SK-N-SH (cell line): Measurements from ENCODE around the gene CLEC1B. TPM values are rescaled to one million over a fixed set of nuclear protein-coding genes. Genes with fewer than 3 reads are reported as not detected.

Experiments
- CTCF ChIA-PET: fragments of 300-600, 350-600 bp; formaldehyde crosslinking; extraction: SDS; loops from one replicate; lab custom pipeline; 2021; lab: Yijun Ruan, JAX
- POLR2A ChIA-PET: fragments of 350-600 bp; sonication (Branson Sonifier 250); formaldehyde crosslinking; extraction: SDS; loops from one replicate; lab custom pipeline; 2020; ENCODE audit warnings: antibody characterized with exemption, inconsistent platforms; lab: Yijun Ruan, JAX
- DNase-seq: peaks from one replicate; pipeline ENCODE4 v3.0.0; 2012
- H2AFZ ChIP-seq: fragments of 200-600 bp; sonication (generic); 2 replicates; pipeline ENCODE4 v1.8.1; 2016; ENCODE audit warnings: antibody characterized with exemption, mild to moderate bottlenecking, low read depth
- H3F3A ChIP-seq: fragments of 200-600 bp; sonication (generic); replicated peaks from 2 replicates; pipeline ENCODE3; 2016; ENCODE audit warnings: antibody characterized with exemption, mild to moderate bottlenecking; ENCODE audit not compliant: insufficient read depth
- H3K27ac ChIP-seq, 2 experiments: fragments of 200-500 bp in 1 of 2; fragments of 200-600 bp in 1 of 2; sonication (Bioruptor generic) in 1 of 2; sonication (generic), shearing (Covaris generic) in 1 of 2; 2 replicates each; pipeline versions ENCODE4 v1.5.1 to v1.6.1; 2014 to 2016; ENCODE audit warnings: low read depth in 2 of 2, inconsistent platforms in 1 of 2, low read length in 1 of 2, mild to moderate bottlenecking in 1 of 2, mixed read lengths in 1 of 2
- H3K27me3 ChIP-seq: fragments of 200-600 bp; sonication (generic), shearing (Covaris generic); 2 replicates; pipeline ENCODE4 v1.6.1; 2016; ENCODE audit warnings: mixed run types; ENCODE audit not compliant: insufficient read depth
- H3K36me3 ChIP-seq, 2 experiments: fragments of 200-500 bp in 1 of 2; fragments of 200-600 bp in 1 of 2; sonication (Bioruptor generic) in 1 of 2; sonication (generic) in 1 of 2; replicated peaks in 1 of 2; 2 replicates each; pipeline versions ENCODE3 to v1.5.1; 2014 to 2016; ENCODE audit warnings: low read length in 1 of 2, mild to moderate bottlenecking in 1 of 2; ENCODE audit not compliant: insufficient read depth in 2 of 2, control insufficient read depth in 1 of 2
- H3K4me1 ChIP-seq, 2 experiments: fragments of 200-500 bp in 1 of 2; fragments of 200-600 bp in 1 of 2; sonication (Bioruptor generic) in 1 of 2; sonication (generic), shearing (Covaris generic) in 1 of 2; 2 replicates each; pipeline versions ENCODE4 v1.5.1 to v1.6.1; 2014 to 2016; ENCODE audit warnings: low read depth in 1 of 2, low read length in 1 of 2, mixed run types in 1 of 2; ENCODE audit not compliant: insufficient read depth in 2 of 2, control insufficient read depth in 1 of 2
- H3K4me2 ChIP-seq: fragments of 200-600 bp; sonication (generic), shearing (Covaris generic); 2 replicates; pipeline ENCODE4 v1.6.1; 2017; ENCODE audit warnings: mixed run types
- H3K4me3 ChIP-seq, 2 experiments: fragments of 200-500 bp in 1 of 2; fragments of 200-600 bp in 1 of 2; sonication (Bioruptor generic) in 1 of 2; sonication (generic), shearing (Covaris generic) in 1 of 2; 2 replicates each; pipeline versions ENCODE4 v1.5.1 to v1.8.1; 2014 to 2016; ENCODE audit warnings: low read depth in 2 of 2, inconsistent platforms in 1 of 2, low read length in 1 of 2, mild to moderate bottlenecking in 1 of 2, mixed read lengths in 1 of 2, moderate library complexity in 1 of 2
- H3K79me2 ChIP-seq: fragments of 200-600 bp; sonication (generic); 2 replicates; pipeline ENCODE4 v1.8.1; 2017; ENCODE audit warnings: mild to moderate bottlenecking; ENCODE audit not compliant: insufficient read depth
- H3K9ac ChIP-seq: fragments of 200-600 bp; sonication (generic); 2 replicates; pipeline ENCODE4 v1.6.1; 2017; ENCODE audit warnings: mixed run types
- H3K9me2 ChIP-seq: fragments of 200-600 bp; sonication (generic); 2 replicates; pipeline ENCODE4 v1.6.1; 2017; ENCODE audit warnings: mixed run types
- H3K9me3 ChIP-seq: fragments of 200-600 bp; sonication (generic); 2 replicates; pipeline ENCODE4 v1.6.1; 2017; ENCODE audit warnings: mixed run types, mild to moderate bottlenecking, moderate library complexity
- H4K20me1 ChIP-seq: fragments of 200-600 bp; sonication (generic); 2 replicates; pipeline ENCODE4 v1.6.1; 2017; ENCODE audit warnings: mild to moderate bottlenecking, mixed run types; ENCODE audit not compliant: insufficient read depth
- CHD2 ChIP-seq: fragments of 150-350 bp; IDR thresholded peaks from 2 replicates; pipeline ENCODE4 v1.6.1; 2018; ENCODE audit warnings: low read length; ENCODE audit not compliant: partially characterized antibody
- CTCF ChIP-seq: fragments of 200-600 bp; sonication (generic); IDR thresholded peaks from 2 replicates; pipeline ENCODE4 v1.6.1; 2017; ENCODE audit warnings: antibody characterized with exemption, mild to moderate bottlenecking, moderate library complexity
- FOSL2 ChIP-seq: IDR thresholded peaks from 2 replicates; pipeline ENCODE4 v1.4.0; 2012; ENCODE audit warnings: low read depth, mild to moderate bottlenecking, moderate library complexity, borderline replicate concordance
- FOXJ3 ChIP-seq: sonication (generic); formaldehyde crosslinking; IDR thresholded peaks from 2 replicates; pipeline ENCODE4 v1.5.1; 2020; ENCODE audit warnings: mild to moderate bottlenecking, missing genetic modification reagents
- GABPA ChIP-seq: IDR thresholded peaks from 2 replicates; pipeline ENCODE4 v1.4.0; 2012; ENCODE audit warnings: low read depth, mild to moderate bottlenecking
- JUND ChIP-seq: IDR thresholded peaks from 2 replicates; pipeline ENCODE4 v1.4.0; 2012
- MAX ChIP-seq: IDR thresholded peaks from 2 replicates; pipeline ENCODE4 v1.4.0; 2012; ENCODE audit warnings: low read depth
- MEF2A ChIP-seq: IDR thresholded peaks from 2 replicates; pipeline ENCODE4 v1.4.0; 2012; ENCODE audit warnings: low read depth, borderline replicate concordance
- MXI1 ChIP-seq: IDR thresholded peaks from 2 replicates; pipeline ENCODE4 v1.6.1; 2012; ENCODE audit warnings: mild to moderate bottlenecking, low read depth, low read length, improper control_type of control experiment
- NFIC ChIP-seq: IDR thresholded peaks from 2 replicates; pipeline ENCODE4 v1.4.0; 2012; ENCODE audit warnings: borderline replicate concordance
- NRF1 ChIP-seq: IDR thresholded peaks from 2 replicates; pipeline ENCODE4 v1.6.1; 2012; ENCODE audit warnings: low read depth, mild to moderate bottlenecking, low read length
- RAD21 ChIP-seq: IDR thresholded peaks from 2 replicates; pipeline ENCODE4 v1.6.1; 2012; ENCODE audit warnings: mild to moderate bottlenecking, low read length
- RCOR1 ChIP-seq: fragments of 150-350 bp; IDR thresholded peaks from 2 replicates; pipeline ENCODE4 v1.6.1; 2017; ENCODE audit warnings: antibody characterized with exemption, low read length
- REST ChIP-seq: IDR thresholded peaks from 2 replicates; pipeline ENCODE4 v1.6.1; 2012; ENCODE audit warnings: mild to moderate bottlenecking, low read depth, low read length, moderate library complexity
- RFX5 ChIP-seq: IDR thresholded peaks from 2 replicates; pipeline ENCODE4 v1.6.1; 2012; ENCODE audit warnings: mild to moderate bottlenecking, improper control_type of control experiment, low read length
- RXRA ChIP-seq: IDR thresholded peaks from 2 replicates; pipeline ENCODE4 v1.4.0; 2012; ENCODE audit warnings: low read depth, mild to moderate bottlenecking, borderline replicate concordance
- TCF12 ChIP-seq: IDR thresholded peaks from 2 replicates; pipeline ENCODE4 v1.4.0; 2012
- WGBS: methylation state at CpG from one replicate; pipeline ENCODE4 v1.1.6; 2017; ENCODE audit warnings: low lambda C conversion rate; 5-methylcytosine and 5-hydroxymethylcytosine counted together
- polyA plus RNA-seq, 3 experiments: library from polyadenylated mRNA; depleted of rRNA; stranded (reverse); fragments of >200 nt; gene quantifications; 2 replicates each; pipeline ENCODE4 v1.2.3, GENCODE V29; 2012
- TF ChIP-seq, protein P1 (sequence below): fragments of 150-350 bp; IDR thresholded peaks from 2 replicates; pipeline ENCODE4 v1.6.1; 2016; ENCODE audit warnings: mild to moderate bottlenecking, low read depth, low read length
- TF ChIP-seq, protein P2 (sequence below): IDR thresholded peaks from 2 replicates; pipeline ENCODE4; 2012

The CLEC1B gene
- polyA plus RNA-seq, 1 of the 3 experiments (the other 2 are of a cell fraction): not detected

DNA sequence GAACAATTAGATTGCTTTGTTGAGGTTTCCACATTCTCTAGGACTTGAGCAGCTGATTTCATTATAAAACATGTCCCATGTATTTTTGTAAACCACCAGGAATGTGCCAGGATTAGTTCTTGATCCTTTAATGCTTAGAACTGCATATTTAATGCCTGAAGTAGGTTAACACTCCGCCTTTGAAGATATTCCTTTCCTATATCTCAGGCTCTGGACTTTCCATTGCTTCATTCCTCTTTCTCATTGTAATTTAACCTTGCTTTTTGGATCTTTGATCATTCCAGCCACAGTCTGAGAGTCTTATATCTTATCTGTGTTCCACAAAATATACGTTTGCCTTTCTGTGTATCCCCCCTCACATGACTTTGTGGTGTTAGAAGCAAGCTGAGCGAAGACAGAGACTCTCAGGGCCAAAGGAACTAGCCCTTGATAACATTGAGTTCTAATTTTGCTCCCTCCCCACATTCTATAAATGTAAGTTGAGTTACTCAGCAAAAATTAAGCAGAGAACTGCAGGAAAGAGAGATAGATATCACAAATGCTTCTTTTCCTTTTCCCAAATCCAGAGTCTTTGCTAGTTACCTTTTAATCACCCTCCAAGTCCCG, 2.4 kb upstream of the CLEC1B start:
- Histone ChIP-seq H3K4me1 (no peaks in the 10 kb centered on the region), H3K9me2 (peaks cover 2% of the 10 kb centered on the region; the same call in 1 of the 2 replicates), H3K9ac (no peak overlapping the region), H4K20me1 (no peaks in the 10 kb centered on the region), H3K36me3 (no peaks in the 10 kb centered on the region), H3K27me3 (no peaks in the 10 kb centered on the region), H2AFZ (no peak overlapping the region), H3K9me3 (no peaks in the 10 kb centered on the region), H3K79me2 (no peaks in the 10 kb centered on the region), H3F3A (no peaks in the 10 kb centered on the region), H3K27ac (no peak overlapping the region), H3K4me3 (no peak overlapping the region), H3K4me2 (no peak overlapping the region)
- ChIA-PET CTCF (no interaction called here), POLR2A (no interaction called here)
- TF ChIP-seq MEF2A (no peak), REST (no peak), RFX5 (no peak), GABPA (no peak), RXRA (no peak), TCF12 (no peak), FOSL2 (no peak)
- TF ChIP-seq, protein P1, sequence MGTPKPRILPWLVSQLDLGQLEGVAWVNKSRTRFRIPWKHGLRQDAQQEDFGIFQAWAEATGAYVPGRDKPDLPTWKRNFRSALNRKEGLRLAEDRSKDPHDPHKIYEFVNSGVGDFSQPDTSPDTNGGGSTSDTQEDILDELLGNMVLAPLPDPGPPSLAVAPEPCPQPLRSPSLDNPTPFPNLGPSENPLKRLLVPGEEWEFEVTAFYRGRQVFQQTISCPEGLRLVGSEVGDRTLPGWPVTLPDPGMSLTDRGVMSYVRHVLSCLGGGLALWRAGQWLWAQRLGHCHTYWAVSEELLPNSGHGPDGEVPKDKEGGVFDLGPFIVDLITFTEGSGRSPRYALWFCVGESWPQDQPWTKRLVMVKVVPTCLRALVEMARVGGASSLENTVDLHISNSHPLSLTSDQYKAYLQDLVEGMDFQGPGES: no peak
- DNase-seq: no peak
- 3% methylated on average over 4 of the region's 4 CpGs for WGBS

DNA sequence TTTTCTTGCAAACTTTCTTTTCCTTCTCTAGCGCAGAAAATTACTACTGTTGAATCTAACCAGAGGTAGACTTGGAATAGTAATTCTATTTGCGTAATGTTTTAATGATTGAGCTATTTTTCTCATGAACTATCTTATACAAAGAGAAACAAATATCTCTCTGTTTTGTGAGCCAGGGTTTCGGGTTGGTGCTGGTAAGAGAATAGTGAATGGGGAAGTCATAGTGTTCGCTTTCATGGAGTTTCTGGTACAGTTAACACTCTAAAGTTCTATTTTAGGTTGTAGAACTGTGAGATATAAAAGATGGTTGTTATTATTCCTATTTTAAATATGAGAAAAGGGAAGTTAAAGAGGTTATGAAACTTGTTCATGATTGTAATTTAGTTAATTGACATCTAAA, 6.6 kb downstream of the CLEC1B start:
- H3K9ac ChIP-seq: no peak overlapping the region
- no peak overlapping the region for H2AFZ ChIP-seq
- ChIA-PET CTCF (no interaction called here), POLR2A (no interaction called here)
- H3K79me2 ChIP-seq: no peaks in the 10 kb centered on the region
- H3K27ac ChIP-seq: no peak overlapping the region
- H3K9me2 ChIP-seq: no peaks in the 10 kb centered on the region
- H3F3A ChIP-seq: no peaks in the 10 kb centered on the region
- no peaks in the 10 kb centered on the region for H3K9me3 ChIP-seq
- H3K36me3 ChIP-seq: no peaks in the 10 kb centered on the region
- no peak overlapping the region for H3K4me2 ChIP-seq
- DNase-seq: no peak
- H3K27me3 ChIP-seq: no peaks in the 10 kb centered on the region; the same call in 1 of the 2 replicates
- WGBS: 15% methylated on average over 4 of the region's 4 CpGs
- H4K20me1 ChIP-seq: no peaks in the 10 kb centered on the region
- H3K4me1 ChIP-seq: no peaks in the 10 kb centered on the region
- no peak overlapping the region for H3K4me3 ChIP-seq
- TF ChIP-seq MAX: no peak
- TF ChIP-seq NFIC: no peak
- no peak for TF ChIP-seq MEF2A
- TF ChIP-seq TCF12: no peak
- TF ChIP-seq, protein P1: no peak
- no peak for TF ChIP-seq RAD21
- no peak for TF ChIP-seq CTCF
- TF ChIP-seq FOXJ3 (CRISPR knock-in tag): no peak
- TF ChIP-seq NRF1: no peak
- no peak for TF ChIP-seq JUND
- TF ChIP-seq MXI1: no peak
- no peak for TF ChIP-seq RCOR1
- TF ChIP-seq CHD2: no peak
- TF ChIP-seq, protein P2, sequence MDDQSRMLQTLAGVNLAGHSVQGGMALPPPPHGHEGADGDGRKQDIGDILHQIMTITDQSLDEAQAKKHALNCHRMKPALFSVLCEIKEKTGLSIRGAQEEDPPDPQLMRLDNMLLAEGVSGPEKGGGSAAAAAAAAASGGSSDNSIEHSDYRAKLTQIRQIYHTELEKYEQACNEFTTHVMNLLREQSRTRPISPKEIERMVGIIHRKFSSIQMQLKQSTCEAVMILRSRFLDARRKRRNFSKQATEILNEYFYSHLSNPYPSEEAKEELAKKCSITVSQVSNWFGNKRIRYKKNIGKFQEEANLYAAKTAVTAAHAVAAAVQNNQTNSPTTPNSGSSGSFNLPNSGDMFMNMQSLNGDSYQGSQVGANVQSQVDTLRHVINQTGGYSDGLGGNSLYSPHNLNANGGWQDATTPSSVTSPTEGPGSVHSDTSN: no peak
